Measurements from ENCODE around the gene JPH3.
A peak's percentile ranks its signal among the peaks of the same experiment; 100 is the strongest.

JPH3 gene

GRCh38 chr16:87615621-87616041 lies 13.3 kb downstream of the JPH3 start:
- ATAC-seq (replicated peaks) (no peak), DNase-seq (no peak)
- Mint-ChIP-seq H3K36me3 (ENCODE audit: insufficient read depth) (no peaks in the 10 kb centered on the region), H3K27ac (no peak overlapping the region), H3K4me1 (ENCODE audit: low read depth in 2 of 2) (peaks cover 0 to 3% of the 10 kb centered on the region in 2 donors), H3K4me3 (peak overlapping the region in 1 of 2 donors; percentile 25), H3K9me3 (no peaks in the 10 kb centered on the region), H3K27me3 (peaks cover 37 to 72% of the 10 kb centered on the region in 2 donors)

DNA sequence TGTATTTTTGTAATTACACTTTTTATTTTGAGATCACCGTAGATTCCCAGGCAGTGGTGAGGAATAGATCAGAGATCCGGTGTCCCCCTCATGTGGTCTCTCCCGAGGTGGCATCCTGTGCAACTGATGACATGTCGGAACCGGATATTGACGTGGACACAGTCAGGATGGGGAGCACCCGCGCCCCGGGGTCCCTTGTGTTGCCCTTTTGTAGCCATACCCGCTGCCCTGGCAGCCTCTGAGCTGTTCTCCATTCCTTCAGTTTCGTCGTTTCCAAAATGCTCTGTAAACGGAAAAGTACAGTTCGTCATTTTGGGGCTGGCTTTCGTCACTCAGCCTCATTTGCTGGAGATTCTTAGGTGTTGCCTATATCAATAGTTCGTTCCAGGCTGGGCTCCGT lies 14.2 kb downstream of the JPH3 start:
- Mint-ChIP-seq H3K27ac (no peak overlapping the region), H3K4me3 (no peak overlapping the region), H3K9me3 (no peaks in the 10 kb centered on the region), H3K36me3 (ENCODE audit: insufficient read depth) (no peaks in the 10 kb centered on the region), H3K4me1 (ENCODE audit: low read depth in 2 of 2) (peaks cover 0 to 3% of the 10 kb centered on the region in 2 donors), H3K27me3 (peaks cover 36 to 68% of the 10 kb centered on the region in 2 donors)
- no peak for DNase-seq
- ATAC-seq (replicated peaks) = no peak

GRCh38 chr16:87618216-87618615 lies 15.9 kb downstream of the JPH3 start:
- no peak for DNase-seq
- H3K27me3 Mint-ChIP-seq = peaks cover 36 to 68% of the 10 kb centered on the region in 2 donors
- H3K27ac Mint-ChIP-seq = no peak overlapping the region
- H3K9me3 Mint-ChIP-seq = no peaks in the 10 kb centered on the region
- peaks cover 0 to 3% of the 10 kb centered on the region in 2 donors for H3K4me1 Mint-ChIP-seq (ENCODE audit: low read depth in 2 of 2)
- ATAC-seq (replicated peaks) = no peak
- no peaks in the 10 kb centered on the region for H3K36me3 Mint-ChIP-seq (ENCODE audit: insufficient read depth)
- H3K4me3 Mint-ChIP-seq = no peak overlapping the region

GRCh38 chr16:87619360-87620200 lies 17.3 kb downstream of the JPH3 start:
- no peak overlapping the region for H3K4me3 Mint-ChIP-seq
- peak overlapping the region in 1 of 2 donors; percentile 57 for H3K27ac Mint-ChIP-seq
- DNase-seq (no peak), ATAC-seq (replicated peaks) (no peak)
- peaks cover 0 to 3% of the 10 kb centered on the region in 2 donors for H3K4me1 Mint-ChIP-seq (ENCODE audit: low read depth in 2 of 2)
- peaks cover 36 to 75% of the 10 kb centered on the region in 2 donors for H3K27me3 Mint-ChIP-seq
- H3K36me3 Mint-ChIP-seq (ENCODE audit: insufficient read depth) = no peaks in the 10 kb centered on the region
- H3K9me3 Mint-ChIP-seq = no peaks in the 10 kb centered on the region

DNA sequence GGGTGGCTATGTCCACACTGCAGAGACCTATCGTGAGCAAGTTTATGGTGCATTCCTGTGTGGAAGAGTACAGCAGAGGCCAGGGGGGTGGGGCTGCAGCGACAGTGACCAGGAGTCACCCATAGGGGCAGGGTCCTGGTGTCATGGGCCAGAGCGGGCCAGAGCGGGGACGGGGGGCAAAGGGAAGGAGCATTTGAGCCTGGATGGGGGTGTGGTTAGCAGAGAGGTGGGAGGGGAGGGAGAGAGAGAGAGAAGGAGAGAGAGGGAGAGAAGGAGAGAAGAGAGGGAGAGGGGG lies 17.8 kb downstream of the JPH3 start:
- Mint-ChIP-seq H3K36me3 (ENCODE audit: insufficient read depth) (no peaks in the 10 kb centered on the region), H3K27ac (peak overlapping the region in 1 of 2 donors; percentile 57)

DNA sequence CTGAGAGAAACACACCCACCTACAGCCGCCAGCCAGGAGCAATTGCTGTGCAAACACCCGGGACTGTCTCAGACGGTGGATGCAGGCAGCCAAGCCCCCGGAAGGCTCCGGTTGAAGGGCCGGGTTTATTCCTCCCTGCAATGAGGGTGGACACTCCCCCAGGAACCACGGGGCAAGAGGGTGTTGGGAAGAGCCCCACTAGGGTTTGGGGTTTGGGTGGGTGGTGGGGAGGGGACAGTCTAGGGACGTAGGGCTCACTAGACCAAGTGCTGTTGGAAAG lies 19.2 kb downstream of the JPH3 start:
- Mint-ChIP-seq H3K4me1 (ENCODE audit: low read depth in 2 of 2) (peaks cover 0 to 3% of the 10 kb centered on the region in 2 donors), H3K4me3 (no peak overlapping the region), H3K27me3 (peaks cover 29 to 62% of the 10 kb centered on the region in 2 donors), H3K36me3 (ENCODE audit: insufficient read depth) (no peaks in the 10 kb centered on the region), H3K27ac (no peak overlapping the region), H3K9me3 (no peaks in the 10 kb centered on the region)
- no peak for DNase-seq
- no peak for ATAC-seq (replicated peaks)

More for the DNA sequence above, 17.8 kb downstream of the JPH3 start:
- peaks cover 36 to 75% of the 10 kb centered on the region in 2 donors for H3K27me3 Mint-ChIP-seq
- H3K4me3 Mint-ChIP-seq = no peak overlapping the region
- peaks cover 0 to 3% of the 10 kb centered on the region in 2 donors for H3K4me1 Mint-ChIP-seq (ENCODE audit: low read depth in 2 of 2)
- no peaks in the 10 kb centered on the region for H3K9me3 Mint-ChIP-seq
- ATAC-seq (replicated peaks) (no peak), DNase-seq (no peak)

GRCh38 chr16:87621976-87622713 lies 19.8 kb downstream of the JPH3 start:
- no peaks in the 10 kb centered on the region for H3K9me3 Mint-ChIP-seq
- peaks cover 0 to 3% of the 10 kb centered on the region in 2 donors for H3K4me1 Mint-ChIP-seq (ENCODE audit: low read depth in 2 of 2)
- no peaks in the 10 kb centered on the region for H3K36me3 Mint-ChIP-seq (ENCODE audit: insufficient read depth)
- H3K27me3 Mint-ChIP-seq = peaks cover 29 to 58% of the 10 kb centered on the region in 2 donors
- ATAC-seq (replicated peaks) (no peak), DNase-seq (no peak)
- no peak overlapping the region for H3K4me3 Mint-ChIP-seq
- H3K27ac Mint-ChIP-seq = no peak overlapping the region

GRCh38 chr16:87622756-87623319 lies 20.5 kb downstream of the JPH3 start:
- H3K27ac Mint-ChIP-seq = no peak overlapping the region
- ATAC-seq (replicated peaks) = no peak

DNA sequence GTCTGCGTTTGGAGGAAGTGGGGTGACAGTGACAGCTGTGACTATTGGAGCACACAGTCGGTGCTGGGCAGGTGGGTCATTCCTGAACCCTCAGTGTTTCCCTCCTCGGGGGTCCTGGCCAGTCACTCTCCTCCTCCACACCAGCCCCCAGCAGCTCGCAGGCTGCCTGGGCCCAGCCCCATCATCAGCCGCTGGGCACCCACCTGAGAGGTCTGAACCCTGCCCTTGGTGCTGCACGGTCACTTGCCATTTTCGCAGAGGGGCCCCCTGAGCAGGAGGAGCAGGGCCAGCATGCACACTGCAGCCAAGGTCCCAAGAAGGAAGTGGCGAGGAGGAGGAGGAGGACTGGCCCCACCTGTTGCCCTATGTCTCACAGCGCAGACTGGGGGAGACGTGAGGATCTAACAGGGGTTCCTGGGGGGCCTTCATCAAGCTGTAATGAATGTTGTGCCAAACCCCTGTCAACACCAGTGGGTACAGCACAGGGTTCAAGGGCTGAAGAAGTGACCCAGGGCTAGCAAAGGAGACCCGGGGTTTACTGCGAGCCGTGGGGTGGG lies 23.0 kb downstream of the JPH3 start:
- Mint-ChIP-seq H3K27ac (no peak overlapping the region), H3K4me3 (no peak overlapping the region), H3K27me3 (peaks cover 15 to 52% of the 10 kb centered on the region in 2 donors), H3K4me1 (ENCODE audit: low read depth in 2 of 2) (no peaks in the 10 kb centered on the region), H3K36me3 (ENCODE audit: insufficient read depth) (no peaks in the 10 kb centered on the region), H3K9me3 (no peaks in the 10 kb centered on the region)
- DNase-seq (no peak), ATAC-seq (replicated peaks) (no peak)

More at GRCh38 chr16:87622756-87623319, 20.5 kb downstream of the JPH3 start:
- peaks cover 0 to 3% of the 10 kb centered on the region in 2 donors for H3K4me1 Mint-ChIP-seq (ENCODE audit: low read depth in 2 of 2)
- H3K36me3 Mint-ChIP-seq (ENCODE audit: insufficient read depth) = no peaks in the 10 kb centered on the region
- no peak for DNase-seq
- peaks cover 23 to 58% of the 10 kb centered on the region in 2 donors for H3K27me3 Mint-ChIP-seq
- no peak overlapping the region for H3K4me3 Mint-ChIP-seq
- H3K9me3 Mint-ChIP-seq = no peaks in the 10 kb centered on the region

DNA sequence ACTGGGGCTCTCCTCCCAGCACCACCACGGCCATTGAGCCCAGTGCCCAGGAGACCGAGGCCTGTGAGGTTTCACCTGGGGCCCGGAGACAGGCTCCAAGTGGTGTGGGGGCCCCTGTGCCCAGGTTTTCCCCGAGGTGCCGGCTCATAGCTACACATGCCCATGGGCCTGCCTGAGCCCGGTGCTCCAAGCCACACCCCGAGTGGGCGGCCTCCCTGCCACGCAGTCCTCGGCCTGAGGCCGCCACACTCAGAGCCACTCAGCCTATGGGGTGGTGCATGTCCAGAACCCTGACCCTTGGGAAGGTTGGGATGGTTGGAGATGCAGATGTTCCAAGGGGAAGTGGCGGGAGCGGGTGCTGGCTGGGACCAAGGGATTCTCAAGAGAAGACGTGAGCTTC lies 24.1 kb downstream of the JPH3 start:
- Mint-ChIP-seq H3K27me3 (peaks cover 20 to 55% of the 10 kb centered on the region in 2 donors), H3K4me1 (ENCODE audit: low read depth in 2 of 2) (no peaks in the 10 kb centered on the region), H3K9me3 (peaks cover 0 to 2% of the 10 kb centered on the region in 2 donors), H3K4me3 (no peak overlapping the region), H3K27ac (no peak overlapping the region), H3K36me3 (ENCODE audit: insufficient read depth) (no peaks in the 10 kb centered on the region)
- DNase-seq (no peak), ATAC-seq (replicated peaks) (no peak)

GRCh38 chr16:87626905-87627304 lies 24.6 kb downstream of the JPH3 start:
- Mint-ChIP-seq H3K9me3 (peaks cover 0 to 2% of the 10 kb centered on the region in 2 donors), H3K27ac (no peak overlapping the region), H3K27me3 (peaks cover 25 to 56% of the 10 kb centered on the region in 2 donors), H3K4me3 (no peak overlapping the region), H3K36me3 (ENCODE audit: insufficient read depth) (no peaks in the 10 kb centered on the region), H3K4me1 (ENCODE audit: low read depth in 2 of 2) (no peaks in the 10 kb centered on the region)
- ATAC-seq (replicated peaks) = no peak
- DNase-seq = no peak

GRCh38 chr16:87627542-87628245 lies 25.4 kb downstream of the JPH3 start:
- Mint-ChIP-seq H3K27ac (no peak overlapping the region), H3K4me1 (ENCODE audit: low read depth in 2 of 2) (no peaks in the 10 kb centered on the region), H3K36me3 (ENCODE audit: insufficient read depth) (no peaks in the 10 kb centered on the region), H3K9me3 (peaks cover 0 to 2% of the 10 kb centered on the region in 2 donors), H3K27me3 (peaks cover 32 to 59% of the 10 kb centered on the region in 2 donors), H3K4me3 (no peak overlapping the region)
- ATAC-seq (replicated peaks) = no peak
- DNase-seq = no peak
